GM12872 (cell line): ENCODE measurements around the gene MPL.

Experiments used
- CTCF ChIP-seq: IDR thresholded peaks from 3 replicates; pipeline ENCODE4 v1.5.1; 2011; ENCODE audit warnings: low read depth, mild to moderate bottlenecking, low read length, moderate library complexity; ENCODE audit not compliant: insufficient read depth

Gene MPL

GRCh38 chr1:43307458-43308158 is 30.0 kb upstream of the MPL start:
- TF ChIP-seq CTCF, result no peak

DNA sequence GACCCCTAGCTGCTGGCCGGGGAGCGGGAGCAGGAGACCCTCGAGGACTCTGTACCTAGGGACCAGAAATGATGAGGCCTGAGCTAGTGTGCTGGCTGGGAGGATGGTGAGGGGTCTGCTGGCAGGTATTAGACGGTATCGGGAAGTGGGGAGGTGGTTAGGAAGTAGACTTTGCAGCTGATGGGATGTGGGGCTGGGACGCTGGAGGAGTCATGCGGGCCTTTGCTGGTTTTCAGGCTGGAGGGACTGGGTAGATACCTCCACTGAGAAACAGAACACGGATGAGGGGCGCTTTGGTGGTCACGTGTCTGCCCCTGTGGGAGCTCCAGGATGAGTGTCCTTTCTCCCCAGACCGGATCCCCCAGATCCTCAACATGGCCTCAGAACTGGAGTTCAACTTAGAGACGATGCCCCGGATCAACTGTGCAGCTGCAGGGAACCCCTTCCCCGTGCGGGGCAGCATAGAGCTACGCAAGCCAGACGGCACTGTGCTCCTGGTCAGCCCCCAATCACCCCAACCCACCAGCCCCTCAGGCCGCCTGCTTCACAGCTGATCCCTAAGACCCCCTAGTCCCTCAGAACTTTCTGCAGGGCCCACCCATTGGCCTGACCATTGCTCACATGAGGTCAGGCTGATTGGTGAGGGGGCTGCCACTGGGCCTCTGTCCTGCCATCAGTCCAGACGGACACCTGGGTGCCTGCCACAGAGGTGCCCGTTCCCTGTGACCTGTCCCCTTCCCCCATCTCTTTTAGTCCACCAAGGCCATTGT is 28.8 kb upstream of the MPL start:
- no peak for TF ChIP-seq CTCF

- TF ChIP-seq CTCF, result no peak
Measured at GRCh38 chr1:43309405-43310025, 28.1 kb upstream of the MPL start.

DNA sequence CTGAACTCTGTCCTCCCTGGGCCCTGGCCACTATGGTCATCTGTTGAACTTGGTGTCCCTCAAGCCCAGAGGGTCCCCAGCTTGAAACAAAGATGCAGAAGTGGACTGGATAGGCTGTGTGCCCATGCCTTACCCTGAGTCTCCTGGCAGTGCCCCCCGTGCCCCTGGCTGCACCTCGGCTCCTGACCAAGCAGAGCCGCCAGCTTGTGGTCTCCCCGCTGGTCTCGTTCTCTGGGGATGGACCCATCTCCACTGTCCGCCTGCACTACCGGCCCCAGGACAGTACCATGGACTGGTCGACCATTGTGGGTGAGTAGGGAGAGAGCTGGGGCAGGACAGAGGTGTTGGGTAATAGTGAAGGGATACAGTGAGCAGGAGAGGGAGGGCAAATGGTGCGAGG is 26.1 kb upstream of the MPL start:
- TF ChIP-seq CTCF, result no peak

DNA sequence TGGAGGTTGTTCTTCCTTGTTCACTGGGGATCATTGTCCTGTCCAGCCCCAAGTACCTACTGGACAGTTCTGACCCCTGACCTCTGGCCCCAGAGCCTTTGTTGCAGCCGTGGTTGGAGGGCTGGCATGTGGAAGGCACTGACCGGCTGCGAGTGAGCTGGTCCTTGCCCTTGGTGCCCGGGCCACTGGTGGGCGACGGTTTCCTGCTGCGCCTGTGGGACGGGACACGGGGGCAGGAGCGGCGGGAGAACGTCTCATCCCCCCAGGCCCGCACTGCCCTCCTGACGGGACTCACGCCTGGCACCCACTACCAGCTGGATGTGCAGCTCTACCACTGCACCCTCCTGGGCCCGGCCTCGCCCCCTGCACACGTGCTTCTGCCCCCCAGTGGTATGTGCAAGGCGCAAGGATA is 25.4 kb upstream of the MPL start:
- no peak for TF ChIP-seq CTCF

DNA sequence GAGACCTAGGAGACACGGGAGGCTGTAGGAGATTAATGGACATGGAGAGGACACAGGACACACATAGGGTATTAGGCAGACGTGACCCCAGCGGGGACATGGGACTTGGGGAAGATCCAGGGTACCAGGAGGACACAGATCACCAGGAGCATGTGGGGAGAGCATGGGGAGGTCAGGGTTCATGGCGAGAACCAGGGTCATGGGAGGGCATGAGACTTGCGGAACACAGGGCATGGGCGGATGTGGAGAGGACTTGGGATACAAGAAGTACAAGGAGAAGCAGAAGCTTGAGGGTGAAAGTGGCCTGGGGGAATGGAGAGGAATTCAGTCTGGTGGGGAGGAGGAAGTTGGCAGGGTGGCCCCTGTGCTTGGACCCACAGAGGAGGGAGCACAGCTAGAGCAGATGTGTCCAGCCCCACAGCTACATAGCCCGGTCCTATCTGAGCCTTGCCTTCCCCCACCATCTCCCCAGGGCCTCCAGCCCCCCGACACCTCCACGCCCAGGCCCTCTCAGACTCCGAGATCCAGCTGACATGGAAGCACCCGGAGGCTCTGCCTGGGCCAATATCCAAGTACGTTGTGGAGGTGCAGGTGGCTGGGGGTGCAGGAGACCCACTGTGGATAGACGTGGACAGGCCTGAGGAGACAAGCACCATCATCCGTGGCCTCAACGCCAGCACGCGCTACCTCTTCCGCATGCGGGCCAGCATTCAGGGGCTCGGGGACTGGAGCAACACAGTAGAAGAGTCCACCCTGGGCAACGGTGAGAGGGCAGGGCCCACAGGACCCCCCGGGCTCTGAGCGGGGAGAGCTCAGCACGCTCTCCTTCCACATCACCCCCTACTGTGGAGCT is 24.7 kb upstream of the MPL start:
- TF ChIP-seq CTCF, result no peak

- no peak for TF ChIP-seq CTCF
Measured at GRCh38 chr1:43313771-43314170, 23.8 kb upstream of the MPL start.
